Measurements from ENCODE around the gene NUDT8. TPM values are rescaled to one million over a fixed set of nuclear protein-coding genes. Genes with fewer than 3 reads are reported as not detected.

NUDT8 gene
- total and polyA plus RNA-seq, 2 of the 8 experiments (the other 6 are each of a cell fraction or from before 2014, with no cell fraction given) = 7.2 to 8.3 TPM

GRCh38 chr11:67604815-67605214 is 24.9 kb downstream of the NUDT8 start:
- H2BK120ac ChIP-seq (replicated peaks; ENCODE audit: low read depth, low read length) = peak overlapping the region; percentile 65
- peak overlapping the region; percentile 94 for H2BK12ac ChIP-seq (ENCODE audit: low read depth, low read length)
- peaks cover 0 to 4% (median 3%) of the 10 kb centered on the region in 4 experiments; a peak in 5 of 8 replicates for H3K36me3 ChIP-seq (ENCODE audit: control insufficient read depth in 2 of 4, insufficient read depth in 4 of 4, low read length in 3 of 4)
- H3K23ac ChIP-seq (ENCODE audit: insufficient read length) = no peak overlapping the region
- peak overlapping the region; percentile 52; the same call in 1 of the 2 replicates for H3K18ac ChIP-seq (ENCODE audit: extremely low read depth, low read length)
- no peak overlapping the region for H3K27ac ChIP-seq (ENCODE audit: low read depth, low read length)
- CTCF ChIA-PET (ENCODE audit: partially characterized antibody) = interaction anchor here (0.5 to 1.6 kb wide), 10 partner anchors 8 to 44 kb away, joined by 3 to 15 read pairs (median 4); partner anchors contain the start of gene GSTP1
- peaks cover 5 to 27% (median 17%) of the 10 kb centered on the region in 4 experiments; a peak in 6 of 7 replicates for H3K4me1 ChIP-seq (replicated peaks in 1 of 4; ENCODE audit: control insufficient read depth in 3 of 4, insufficient read depth in 4 of 4, low read length in 3 of 4)
- H4K91ac ChIP-seq (replicated peaks; ENCODE audit: insufficient read length, low read length) = peak overlapping the region; percentile 93
- H2BK5ac ChIP-seq (ENCODE audit: low read depth, low read length) = no peak overlapping the region
- H3K4me2 ChIP-seq (ENCODE audit: insufficient read depth in 1 of 2, low read depth in 2 of 2, low read length in 2 of 2) = peak overlapping the region; percentile 9 to 64; a peak in 3 of 4 replicates
- H3K4me3 ChIP-seq (ENCODE audit: extremely low read depth in 1 of 4, insufficient read depth in 2 of 4, low read depth in 3 of 4, low read length in 4 of 4) = no peak overlapping the region
- 92% methylated on average over 2 of the region's 2 CpGs; no CpG with 5 or more reads in 1 of the 2 experiments for WGBS, 2 experiments (ENCODE audit: extremely low coverage in 1 of 2, insufficient coverage in 1 of 2, insufficient read length in 1 of 2, insufficient replicate concordance in 2 of 2, low coverage in 1 of 2, low lambda C conversion rate in 2 of 2, missing lambda C conversion rate in 1 of 2)
- H3K4ac ChIP-seq (replicated peaks; ENCODE audit: insufficient read length, low read depth, low read length) = no peak overlapping the region
- H3K56ac ChIP-seq (replicated peaks; ENCODE audit: insufficient read length, low read depth, low read length) = no peak overlapping the region
- peak overlapping the region; percentile 12; the same call in 1 of the 2 replicates for H2BK15ac ChIP-seq (ENCODE audit: low read length)
- no peaks in the 10 kb centered on the region for H3K79me1 ChIP-seq (ENCODE audit: low read depth, low read length)
- peaks cover 0 to 8% of the 10 kb centered on the region in 2 experiments; a peak in 1 of 4 replicates for H3K79me2 ChIP-seq (ENCODE audit: control insufficient read depth in 1 of 2, insufficient read depth in 2 of 2, low read length in 2 of 2)
- H2BK20ac ChIP-seq (ENCODE audit: low read length) = peak overlapping the region; percentile 90; the same call in 1 of the 2 replicates
- peaks cover 9% of the 10 kb centered on the region; the same call in 1 of the 2 replicates for H3K23me2 ChIP-seq (ENCODE audit: low read depth, low read length)
- H2AFZ ChIP-seq (ENCODE audit: low read length) = no peak overlapping the region
- peak overlapping the region; percentile 58; the same call in 1 of the 2 replicates for H2AK5ac ChIP-seq (ENCODE audit: low read depth, low read length)
- no peaks in the 10 kb centered on the region for H3K9me3 ChIP-seq (ENCODE audit: insufficient read depth in 2 of 2, low read depth in 1 of 2, low read length in 1 of 2)
- POLR2A ChIA-PET (ENCODE audit: partially characterized antibody) = interaction anchor here (0.7 to 2.8 kb wide), 5 partner anchors 9 to 27 kb away, joined by 3 to 25 read pairs (median 4); partner anchors contain the start of gene GSTP1
- H3K9ac ChIP-seq (replicated peaks in 1 of 4; ENCODE audit: extremely low read depth in 1 of 4, low read depth in 3 of 4, low read length in 3 of 4) = no peak overlapping the region
- H4K5ac ChIP-seq (ENCODE audit: insufficient read length, low read depth, low read length) = no peak overlapping the region
- DNase-seq (ENCODE audit: low read depth in 1 of 2, low spot score in 2 of 2) = no peak
- H4K8ac ChIP-seq (ENCODE audit: extremely low read depth, insufficient read depth, low read length) = no peak overlapping the region
- FAIRE-seq = no peak
- no peak for TF ChIP-seq SIRT6 (IDR thresholded peaks at IDR 0.05; ENCODE audit: low read length)
- TF ChIP-seq SUZ12 (IDR thresholded peaks at IDR 0.05; ENCODE audit: low read length) = no peak
- no peak for TF ChIP-seq EGR1 (IDR thresholded peaks at IDR 0.05; ENCODE audit: borderline replicate concordance, low read depth, low read length)
- TF ChIP-seq, protein P1, sequence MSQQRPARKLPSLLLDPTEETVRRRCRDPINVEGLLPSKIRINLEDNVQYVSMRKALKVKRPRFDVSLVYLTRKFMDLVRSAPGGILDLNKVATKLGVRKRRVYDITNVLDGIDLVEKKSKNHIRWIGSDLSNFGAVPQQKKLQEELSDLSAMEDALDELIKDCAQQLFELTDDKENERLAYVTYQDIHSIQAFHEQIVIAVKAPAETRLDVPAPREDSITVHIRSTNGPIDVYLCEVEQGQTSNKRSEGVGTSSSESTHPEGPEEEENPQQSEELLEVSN (IDR thresholded peaks at IDR 0.05) = no peak
- TF ChIP-seq ZNF274 (IDR thresholded peaks at IDR 0.05; ENCODE audit: borderline replicate concordance, extremely low read depth, low read length) = no peak
- TF ChIP-seq SIX5 (IDR thresholded peaks at IDR 0.05; ENCODE audit: low read depth, low read length) = no peak
- no peak for TF ChIP-seq KDM1A (IDR thresholded peaks at IDR 0.05; ENCODE audit: borderline replicate concordance, low read length)
- no peak for TF ChIP-seq BRCA1 (IDR thresholded peaks at IDR 0.05; ENCODE audit: low read depth, low read length)
- no peak for TF ChIP-seq NANOG (IDR thresholded peaks at IDR 0.05; ENCODE audit: insufficient read depth, low read depth, low read length, poor library complexity, severe bottlenecking)
- no peak for TF ChIP-seq BACH1 (IDR thresholded peaks at IDR 0.05; ENCODE audit: low read length)
- TF ChIP-seq POLR2AphosphoS5 (IDR thresholded peaks at IDR 0.05; ENCODE audit: low read depth, low read length) = no peak
- no peak for TF ChIP-seq CEBPB (IDR thresholded peaks at IDR 0.05; ENCODE audit: low read depth, low read length)
- TF ChIP-seq EP300 (IDR thresholded peaks at IDR 0.05; ENCODE audit: borderline replicate concordance in 1 of 2, low read depth in 2 of 2, low read length in 2 of 2) = no peak
- peaks cover 0 to 4% (median 0%) of the 10 kb centered on the region in 4 experiments; a peak in 2 of 7 replicates for H3K27me3 ChIP-seq (replicated peaks in 1 of 4; ENCODE audit: control insufficient read depth in 3 of 4, extremely low read depth in 1 of 4, insufficient read depth in 3 of 4, low read length in 3 of 4)
- no peak overlapping the region for H3K14ac ChIP-seq (ENCODE audit: insufficient read length)
- peaks cover 0 to 2% of the 10 kb centered on the region in 2 experiments for H4K20me1 ChIP-seq (replicated peaks in 1 of 2; ENCODE audit: control insufficient read depth in 1 of 2, insufficient read depth in 2 of 2, low read length in 2 of 2)
